OCI-LY1 (cell line): ENCODE results near the gene EVL.

Experiments
- CTCF ChIP-seq: fragments of 200-600 bp; sonication (generic), shearing (Covaris generic); IDR thresholded peaks from 2 replicates; pipeline ENCODE4 v1.5.1; 2017; ENCODE audit warnings: mild to moderate bottlenecking, antibody characterized with exemption, low read length, moderate library complexity, mixed read lengths
- EZH2 ChIP-seq: fragments of 200-600 bp; sonication (generic), shearing (Covaris generic); IDR thresholded peaks from 2 replicates; pipeline ENCODE4 v1.8.0; 2017; ENCODE audit warnings: borderline replicate concordance, mixed run types, mild to moderate bottlenecking, antibody characterized with exemption, low read length, moderate library complexity, mixed read lengths

GRCh38 chr14:100115236-100115635 lies 50.0 kb downstream of the EVL start:
- TF ChIP-seq CTCF: no peak
- no peak for TF ChIP-seq EZH2
